ENCODE data around the gene DRC1. TPM values are rescaled to one million over a fixed set of nuclear protein-coding genes. Genes with fewer than 3 reads are reported as not detected.

The DRC1 gene
- total RNA-seq, 1 donor from 2014 or later, result not detected

- DNase-seq (ENCODE audit: low spot score), result peak; percentile 11
These were observed 41.0 kb downstream of the DRC1 start for GRCh38 chr2:26442707-26443106.

GRCh38 chr2:26444236-26444635, 42.5 kb downstream of the DRC1 start:
- peak; percentile 43 for DNase-seq (ENCODE audit: low spot score)

- DNase-seq (ENCODE audit: low spot score), result no peak
These were observed 46.9 kb downstream of the DRC1 start for GRCh38 chr2:26448651-26449050.

- no peak for DNase-seq (ENCODE audit: low spot score)
These were observed 47.7 kb downstream of the DRC1 start for GRCh38 chr2:26449278-26450030.

GRCh38 chr2:26450031-26450635, 48.4 kb downstream of the DRC1 start:
- DNase-seq (ENCODE audit: low spot score), result no peak

GRCh38 chr2:26451700-26452099, 50.0 kb downstream of the DRC1 start:
- no peak for DNase-seq (ENCODE audit: low spot score)

GRCh38 chr2:26453421-26454329, 52.0 kb downstream of the DRC1 start:
- DNase-seq (ENCODE audit: low spot score), result peak; percentile 86

GRCh38 chr2:26454561-26455001, 52.9 kb downstream of the DRC1 start:
- peak; percentile 86 for DNase-seq (ENCODE audit: low spot score)

- peak; percentile 88 for DNase-seq (ENCODE audit: low spot score)
These were observed 53.4 kb downstream of the DRC1 start for GRCh38 chr2:26455037-26455669.

- peak; percentile 89 for DNase-seq (ENCODE audit: low spot score)
These were observed 54.1 kb downstream of the DRC1 start for GRCh38 chr2:26455670-26456439.

- peak; percentile 76 for DNase-seq (ENCODE audit: low spot score)
These were observed 54.9 kb downstream of the DRC1 start for GRCh38 chr2:26456440-26457250.

GRCh38 chr2:26457251-26457666, 55.5 kb downstream of the DRC1 start:
- peak; percentile 82 for DNase-seq (ENCODE audit: low spot score)

- peak; percentile 64 for DNase-seq (ENCODE audit: low spot score)
These were observed 56.1 kb downstream of the DRC1 start for GRCh38 chr2:26457695-26458364.

GRCh38 chr2:26458365-26459042, 56.8 kb downstream of the DRC1 start:
- DNase-seq (ENCODE audit: low spot score), result no peak

GRCh38 chr2:26459991-26460612, 58.4 kb downstream of the DRC1 start:
- peak; percentile 73 for DNase-seq (ENCODE audit: low spot score)

- peak; percentile 80 for DNase-seq (ENCODE audit: low spot score)
These were observed 58.9 kb downstream of the DRC1 start for GRCh38 chr2:26460613-26461031.

- no peak for DNase-seq (ENCODE audit: low spot score)
These were observed 59.9 kb downstream of the DRC1 start for GRCh38 chr2:26461601-26462023.

- no peak for DNase-seq (ENCODE audit: low spot score)
These were observed 60.4 kb downstream of the DRC1 start for GRCh38 chr2:26462100-26462499.

All from mesenteric fat pad (tissue), 1 donor.